HG03342 (cell line): ENCODE results near the gene HOXD10.

ENCODE experiments used
- ATAC-seq: cut with Tn5 transposase; IDR thresholded peaks from one replicate; pipeline ENCODE4 v1.9.1; 2021; ENCODE audit warnings: mild to moderate bottlenecking, moderate library complexity; ENCODE audit not compliant: unreplicated experiment

HOXD10 gene

DNA sequence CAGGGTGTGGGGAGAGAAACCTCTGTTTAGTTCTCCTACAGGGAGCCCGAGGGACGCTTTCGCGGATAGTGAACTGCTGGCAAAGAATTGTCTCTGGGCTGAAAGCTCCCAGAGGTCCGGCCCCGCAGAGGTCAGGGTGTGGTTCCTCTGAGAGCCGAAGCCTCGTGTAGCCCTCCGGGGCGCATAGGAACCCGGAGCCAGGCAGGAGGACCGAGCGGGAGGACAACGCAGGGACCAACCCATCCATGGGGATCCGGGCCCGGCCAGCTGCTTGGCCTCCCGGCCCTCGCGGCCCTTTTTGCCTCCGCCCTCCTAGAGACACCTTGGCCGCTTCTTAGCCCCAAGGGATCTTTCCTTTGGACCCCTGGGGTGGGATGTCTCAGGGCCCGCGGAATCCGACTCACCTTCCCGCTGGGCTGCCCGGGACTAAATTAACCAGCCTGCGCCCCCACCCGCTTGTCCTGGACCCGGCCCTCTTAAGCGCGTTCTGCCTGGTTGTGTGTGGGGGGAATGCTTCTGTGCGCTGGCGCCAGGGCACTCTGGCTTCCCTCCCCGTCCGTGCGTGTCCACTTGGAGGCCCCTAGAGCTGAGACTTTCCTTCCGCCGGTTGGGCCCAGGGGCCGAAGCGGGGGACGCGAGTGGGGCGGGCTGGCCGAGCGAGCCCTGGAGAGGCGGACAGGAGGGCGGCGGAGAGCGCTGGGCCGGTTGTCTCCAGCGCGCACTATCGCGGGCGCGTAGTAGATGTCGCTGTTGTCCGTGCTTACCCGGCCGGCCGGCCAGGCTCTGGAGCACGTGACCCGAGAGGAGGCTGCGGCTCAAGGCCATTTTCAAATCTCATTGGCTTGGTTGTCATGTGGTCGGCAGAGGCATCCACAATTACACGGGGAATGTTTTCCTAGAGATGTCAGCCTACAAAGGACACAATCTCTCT, at the start of gene HOXD10:
Gene HOXD10, plus strand, starts transcription at position 896 of the 931 bp plus-strand sequence. CDS start 56 bp downstream, outside the sequence.
- ATAC-seq = no peak

DNA sequence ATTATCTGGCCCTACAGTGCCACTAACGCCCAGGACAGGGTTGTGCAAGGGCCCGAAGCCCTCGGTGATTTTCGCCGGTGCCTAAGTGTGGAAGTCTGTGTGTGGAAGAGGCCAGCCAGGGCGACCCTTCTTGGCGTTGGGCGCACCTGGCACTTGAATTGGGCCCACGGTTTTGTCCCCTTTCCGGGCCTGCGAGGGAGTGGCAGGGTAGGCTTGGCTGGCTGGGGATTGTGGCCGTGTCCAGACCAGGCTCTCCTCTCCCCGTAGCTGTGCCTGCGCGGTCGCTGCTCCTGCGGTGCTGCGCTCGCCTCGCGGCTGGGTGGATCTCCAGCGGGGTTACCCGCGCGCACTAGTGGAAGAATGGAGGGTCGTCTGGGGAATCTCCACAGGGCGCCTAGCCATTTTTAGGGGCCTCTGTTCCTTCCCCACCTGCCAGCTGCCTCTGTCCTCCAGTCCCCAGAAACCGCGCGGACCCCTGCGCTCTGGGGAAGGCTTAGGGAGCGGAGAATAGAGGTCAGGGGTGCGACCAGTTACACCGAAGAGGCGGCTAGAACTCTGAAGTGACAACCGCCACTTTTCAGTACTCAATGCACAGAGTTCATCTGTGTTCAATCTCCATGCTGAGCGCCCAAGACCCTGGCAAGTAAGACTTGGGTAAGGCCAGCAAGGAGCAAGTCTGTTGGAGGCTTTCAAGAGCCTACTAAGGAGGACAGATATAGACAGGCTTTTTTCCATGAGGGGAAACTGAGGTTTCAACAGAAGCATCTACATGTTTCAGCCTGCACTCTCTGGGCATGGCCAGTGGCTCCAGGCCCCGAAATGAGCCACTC, 48.8 kb upstream of the HOXD10 start:
- ATAC-seq = no peak

DNA sequence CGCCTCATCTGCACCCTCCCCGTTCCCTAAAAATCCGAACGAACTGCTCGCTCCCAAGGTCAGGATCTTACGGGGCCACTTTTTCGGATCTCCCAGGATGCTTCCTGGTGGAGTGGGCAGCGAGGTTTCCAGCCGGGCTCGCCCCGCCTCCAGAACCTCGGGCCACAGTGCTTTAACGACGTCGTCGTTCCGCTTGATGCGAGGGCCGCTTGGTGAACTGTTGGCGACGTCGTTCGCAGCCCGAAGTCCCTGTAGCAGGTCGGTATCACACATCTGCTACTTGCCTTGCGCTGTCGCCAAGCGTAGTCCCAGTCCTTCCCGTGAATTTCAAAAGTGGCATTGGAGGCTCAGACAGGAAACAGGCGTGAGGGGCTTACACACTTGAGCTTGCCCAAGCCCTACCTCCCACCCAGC, 48.2 kb upstream of the HOXD10 start:
- no peak for ATAC-seq

DNA sequence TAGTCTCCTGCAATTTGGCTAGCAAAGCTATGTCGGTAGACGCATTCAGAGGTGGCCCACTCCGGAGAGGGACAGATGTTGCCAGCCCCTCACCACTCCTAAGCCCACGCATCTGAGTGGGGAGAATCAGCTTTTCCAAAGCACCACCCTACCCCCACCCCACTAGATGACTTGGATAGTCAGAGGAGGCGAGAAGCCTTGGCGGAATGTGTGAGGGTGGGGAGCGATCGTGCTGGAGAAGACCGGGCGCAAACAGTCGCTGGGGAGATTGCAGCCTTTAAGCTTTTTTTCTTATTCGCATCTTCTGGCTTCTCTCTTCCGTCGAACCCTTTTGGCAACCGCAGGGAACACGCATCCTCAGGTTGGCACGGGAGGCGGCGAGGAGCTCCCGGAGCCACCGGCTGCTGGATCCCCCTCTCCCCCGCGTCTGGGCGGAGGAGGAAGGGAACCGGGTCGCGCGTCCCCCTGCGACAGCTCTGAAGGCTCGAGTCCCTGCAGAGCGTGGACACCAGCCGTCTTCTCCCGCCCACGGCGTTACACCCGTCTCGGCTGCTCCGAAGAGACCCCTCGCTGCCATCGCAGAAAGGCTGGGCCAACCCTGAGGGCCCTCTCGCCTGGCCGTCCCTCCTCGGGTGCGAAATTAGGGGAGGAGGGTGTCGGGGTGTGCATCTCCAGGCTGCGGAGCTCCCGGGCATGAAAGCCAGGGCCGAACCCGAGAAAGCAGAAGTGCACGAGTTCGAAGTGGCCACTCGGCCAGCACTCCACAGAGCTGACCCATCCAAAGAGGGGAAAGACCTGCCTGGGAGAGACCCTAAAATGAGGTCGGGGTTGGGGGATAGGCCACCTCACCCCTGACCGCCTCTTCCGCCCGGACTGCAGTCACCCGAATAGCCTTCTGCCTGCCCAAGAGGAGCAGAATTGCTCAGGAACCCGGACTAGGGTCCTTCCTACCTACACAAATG, 45.0 kb upstream of the HOXD10 start:
- no peak for ATAC-seq

DNA sequence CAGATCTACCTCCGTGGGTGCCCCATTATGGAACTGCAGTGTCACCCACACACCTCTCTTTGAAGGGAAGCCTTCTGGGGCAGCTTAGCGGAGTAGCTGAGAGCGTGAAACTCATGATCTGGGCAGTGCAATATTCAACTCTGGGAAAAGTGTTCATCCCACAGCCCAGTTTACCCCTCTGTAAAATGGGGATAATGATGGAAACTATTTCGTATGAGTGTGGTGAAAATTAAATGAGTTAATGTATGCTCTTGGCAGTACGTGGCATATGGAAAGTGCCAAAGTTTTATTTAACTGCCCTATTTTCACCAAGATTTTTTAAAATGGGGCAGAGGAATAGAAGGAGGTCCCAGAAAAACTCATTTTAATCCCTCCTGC, 44.3 kb upstream of the HOXD10 start:
- no peak for ATAC-seq

DNA sequence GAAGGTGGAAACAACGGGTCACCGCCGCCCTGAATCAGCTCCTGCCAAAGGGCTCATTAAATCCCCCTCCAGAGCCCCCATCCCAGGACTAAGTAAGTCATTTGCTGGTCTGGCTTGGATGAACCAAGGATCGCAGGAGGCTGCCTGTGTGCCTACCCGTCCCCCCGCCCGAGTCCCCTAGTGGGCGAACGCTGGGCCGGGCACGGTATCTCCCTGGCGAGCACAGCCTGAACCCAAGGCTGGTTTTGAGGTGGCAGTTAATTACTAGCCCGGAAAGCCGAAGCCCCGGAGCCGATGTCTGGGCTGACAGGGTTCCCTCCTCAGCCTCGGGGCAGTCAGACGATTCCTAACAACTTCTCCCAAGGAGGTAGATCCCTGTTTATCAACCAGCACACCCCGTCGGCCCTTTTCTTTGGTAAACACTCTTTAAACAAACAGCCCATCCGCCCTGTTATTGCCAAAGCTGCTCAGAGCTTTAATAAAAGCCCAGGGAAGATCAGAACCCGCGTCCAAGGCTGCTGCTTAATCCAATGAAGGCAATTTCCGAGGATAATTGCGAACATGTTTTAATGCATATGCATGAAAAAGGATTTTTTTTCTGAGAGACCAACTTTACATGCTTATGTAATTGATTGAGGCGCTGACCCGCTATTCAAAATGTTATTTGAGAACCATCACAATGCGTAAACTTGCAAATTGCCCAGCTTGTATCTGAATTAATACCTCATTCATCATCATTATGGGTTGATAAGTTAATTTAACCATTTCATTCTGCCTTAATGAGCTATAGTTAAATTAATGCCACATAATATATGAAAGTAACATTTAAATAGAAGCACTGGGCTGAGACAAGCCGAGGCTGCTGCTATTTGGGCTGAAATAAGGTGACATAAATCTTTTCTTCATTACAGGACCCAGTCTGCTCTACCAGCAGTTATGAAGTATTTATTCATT, 43.4 kb upstream of the HOXD10 start:
- ATAC-seq = no peak

DNA sequence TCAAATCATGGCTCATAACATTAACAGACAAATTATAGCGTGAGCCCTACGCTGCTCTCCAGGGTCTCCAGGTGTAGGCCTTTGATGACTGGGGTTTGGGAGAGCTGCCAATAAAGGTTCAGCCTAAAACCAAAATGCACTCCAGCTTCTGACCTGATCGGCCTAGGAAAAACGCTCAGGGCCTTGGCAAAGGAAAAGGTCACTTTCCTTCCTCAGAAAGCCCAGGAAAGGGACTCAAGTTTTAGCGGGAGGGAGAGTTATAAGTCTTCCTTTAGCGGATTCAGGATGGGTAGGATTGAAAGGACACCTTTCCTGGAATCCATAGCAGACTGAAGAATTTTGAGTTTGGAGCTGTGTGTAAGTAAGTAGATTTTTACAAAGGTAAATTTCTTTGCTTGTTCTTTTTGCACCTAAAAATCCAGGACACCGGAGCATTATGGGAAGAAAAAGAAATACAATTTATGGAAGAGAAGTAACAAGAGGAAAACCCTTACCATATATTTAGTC, 41.6 kb upstream of the HOXD10 start:
- ATAC-seq = no peak

DNA sequence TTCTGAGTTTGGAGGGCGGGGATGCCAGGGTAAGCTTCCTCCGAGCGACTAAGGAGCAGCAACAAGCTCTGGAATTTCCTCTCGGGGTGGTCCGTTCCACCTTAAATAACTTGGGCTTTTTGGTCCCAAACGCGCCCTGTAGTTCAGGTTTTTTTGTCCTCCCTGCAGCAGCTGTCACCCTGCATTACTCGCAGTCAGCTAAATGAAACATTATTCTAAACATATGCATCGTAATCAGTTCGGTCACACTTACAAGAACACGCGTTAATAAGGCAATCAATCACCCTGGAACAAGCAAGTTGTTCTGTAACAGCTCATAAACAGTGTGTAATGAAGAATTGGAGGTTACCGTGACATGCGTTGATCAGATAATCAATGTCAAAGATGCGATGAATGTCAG, 41.1 kb upstream of the HOXD10 start:
- no peak for ATAC-seq

DNA sequence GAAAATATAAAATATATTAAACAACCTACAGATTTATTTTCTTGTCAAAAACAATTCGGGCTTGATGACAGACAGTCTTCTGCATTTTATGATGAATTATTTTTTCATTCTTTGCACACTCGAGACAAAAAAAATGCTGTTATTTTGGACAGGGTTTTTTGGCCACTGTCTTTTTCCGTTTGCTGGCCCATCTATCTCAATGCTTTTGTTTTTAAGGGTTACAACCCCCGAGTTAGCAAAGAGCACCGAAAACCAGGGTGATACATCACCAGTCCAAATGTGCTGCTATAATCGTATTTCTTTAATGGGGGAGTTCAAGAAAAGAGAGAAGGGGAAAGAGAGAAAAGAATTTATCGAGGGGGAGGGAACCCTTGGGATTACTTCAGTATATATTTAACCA, 40.5 kb upstream of the HOXD10 start:
- no peak for ATAC-seq

DNA sequence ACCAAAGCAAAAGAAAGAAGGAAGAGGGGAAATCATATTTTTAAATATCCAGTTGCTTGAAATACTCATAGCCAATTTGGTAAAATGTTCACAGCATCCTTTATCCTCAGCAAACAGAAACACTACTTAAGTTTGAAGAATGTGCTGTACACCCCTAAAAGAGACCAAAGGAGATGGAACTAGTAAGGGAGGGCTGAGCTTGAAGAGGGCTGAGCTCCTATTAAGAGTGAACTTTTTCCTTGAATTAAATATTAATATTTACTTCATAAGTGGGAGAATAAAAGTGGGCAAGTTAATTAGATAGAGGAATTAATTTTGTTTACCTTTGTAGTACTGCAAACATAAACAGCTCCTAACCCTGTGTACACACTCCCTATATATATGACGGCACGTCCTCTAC, 39.8 kb upstream of the HOXD10 start:
- ATAC-seq = no peak

DNA sequence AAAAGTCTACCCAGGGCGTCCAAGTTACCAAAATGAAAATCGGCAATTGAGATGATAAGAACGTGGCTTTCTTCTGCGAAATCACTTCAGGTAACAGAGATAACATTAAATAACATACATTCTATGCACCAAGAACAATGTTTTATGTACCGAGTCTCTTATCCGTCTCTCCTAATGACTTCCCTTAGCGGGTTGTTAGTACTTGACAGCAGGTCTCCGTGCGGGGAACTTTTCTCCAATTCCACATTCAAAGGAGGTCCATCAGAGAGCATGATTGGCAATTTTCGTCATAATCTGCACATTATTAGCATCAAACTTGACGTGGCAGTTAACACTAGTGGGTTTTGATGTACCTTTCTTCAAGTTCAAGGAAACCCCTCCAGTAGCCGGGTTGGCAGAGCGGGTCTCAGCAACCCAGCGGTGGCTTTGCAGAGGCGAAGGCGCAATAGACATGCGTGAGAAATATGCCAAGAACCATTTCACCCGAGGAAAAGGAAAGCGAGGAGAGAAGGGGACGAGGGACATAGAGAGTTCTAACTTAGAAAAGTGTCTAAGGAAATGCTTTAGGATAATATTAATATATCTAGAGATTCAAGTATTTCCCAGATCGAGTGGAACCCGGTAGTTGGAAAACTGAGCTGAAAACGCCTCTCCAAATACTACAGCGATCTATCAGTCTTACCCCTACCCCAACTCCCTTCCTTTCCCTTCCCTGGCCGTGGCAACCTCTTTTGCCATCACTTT, 37.9 kb upstream of the HOXD10 start:
- no peak for ATAC-seq

DNA sequence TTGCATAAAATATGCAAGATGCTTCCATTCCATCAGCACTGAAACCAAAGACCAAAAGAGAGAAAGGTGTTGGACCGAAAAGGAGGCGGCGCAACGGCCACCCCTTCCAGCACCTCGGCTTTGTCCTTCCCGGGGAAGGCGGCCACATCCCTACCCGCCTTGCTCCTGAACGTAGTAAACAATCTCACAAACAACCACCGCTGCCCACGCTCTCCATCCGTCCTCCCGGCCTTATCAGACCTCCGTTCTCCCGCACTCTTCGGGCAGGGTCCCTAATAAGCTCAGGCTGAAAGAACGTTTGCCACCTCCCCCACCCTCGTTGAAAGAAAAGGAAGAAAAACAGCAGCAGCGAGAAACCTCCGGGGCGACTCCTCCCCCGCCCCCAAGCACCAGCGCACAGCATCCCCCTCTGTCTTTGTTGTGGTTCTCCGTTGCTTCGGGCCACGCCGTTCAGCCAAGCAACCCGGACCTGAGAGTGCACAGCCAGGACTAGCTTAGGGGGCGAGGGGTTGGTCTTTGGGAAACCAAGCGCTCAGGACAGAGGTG, 37.2 kb upstream of the HOXD10 start:
- ATAC-seq = no peak

DNA sequence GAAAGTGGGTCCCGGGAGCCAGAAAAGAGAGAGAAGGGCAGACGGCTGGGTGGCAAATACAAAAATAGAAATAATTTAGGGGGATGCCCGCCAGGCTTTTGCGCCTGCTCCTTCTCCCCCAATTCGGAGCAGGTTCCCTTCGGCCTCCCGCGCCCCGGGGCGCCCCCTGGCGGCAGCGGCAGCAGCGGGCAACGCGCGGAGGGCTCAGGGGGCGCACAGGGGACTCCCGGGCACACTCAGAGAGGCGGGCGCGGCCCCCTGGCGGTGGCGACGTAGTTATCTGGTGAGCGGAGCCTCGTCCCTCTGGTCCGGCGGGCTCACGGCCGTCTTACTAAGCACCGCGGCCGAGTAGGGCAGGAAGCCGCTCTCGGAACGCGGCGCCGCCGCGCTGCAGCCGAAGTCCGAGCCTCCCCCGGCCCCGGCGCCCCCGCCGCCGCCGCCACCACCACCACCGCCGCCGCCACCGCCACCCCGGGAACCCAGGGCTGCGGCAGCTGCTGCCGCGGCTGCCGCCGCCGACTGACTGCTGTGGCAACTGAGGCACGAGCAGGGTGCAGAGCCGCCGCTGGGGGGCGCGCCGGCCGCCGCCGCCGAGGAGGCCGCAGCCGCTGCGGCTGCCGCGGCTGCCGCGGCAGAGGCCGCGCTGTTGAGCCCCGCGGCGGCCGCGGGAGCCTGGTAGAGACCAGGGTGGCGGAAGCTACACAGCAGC, 36.6 kb upstream of the HOXD10 start:
- ATAC-seq = no peak

DNA sequence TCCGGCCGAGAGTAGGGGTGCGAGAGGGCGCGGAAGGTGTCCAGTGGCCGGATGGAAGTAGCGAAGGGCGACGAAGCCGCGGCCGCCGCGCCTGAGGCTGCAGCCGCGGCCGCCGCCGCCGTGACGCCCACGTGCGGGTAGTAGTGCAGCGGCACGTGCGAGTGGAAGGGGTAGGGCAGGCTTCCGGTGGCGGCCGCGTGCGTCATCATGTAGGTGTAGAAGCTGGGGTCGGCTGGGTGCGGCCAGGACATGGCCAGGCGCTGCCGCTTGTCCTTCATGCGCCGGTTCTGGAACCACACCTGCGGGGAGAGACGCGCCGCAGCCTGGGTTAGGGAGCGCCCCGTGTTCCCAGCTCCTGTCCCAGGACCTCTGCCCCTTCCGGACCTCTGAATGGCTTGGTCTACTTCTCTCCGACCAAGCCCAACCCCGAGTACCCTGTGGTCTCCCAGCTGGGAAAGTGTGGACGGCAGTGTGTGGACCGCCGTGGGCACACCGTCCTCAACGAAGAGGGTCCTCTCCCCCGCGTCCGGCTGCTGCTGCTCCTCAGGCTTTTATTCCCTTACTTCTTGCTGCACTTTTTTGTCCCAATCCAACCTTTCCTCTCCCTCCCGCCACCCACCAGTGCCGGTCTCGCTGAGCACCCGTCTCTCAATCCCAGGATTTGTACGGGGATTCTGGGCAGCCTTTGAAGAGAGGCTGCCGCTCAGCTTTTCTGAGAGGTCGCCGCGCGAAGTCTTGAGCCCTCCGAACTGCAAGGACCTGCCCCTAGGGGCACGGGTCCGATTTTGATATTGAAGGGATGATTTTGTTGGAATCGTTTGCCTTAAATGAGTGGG, 35.8 kb upstream of the HOXD10 start:
- ATAC-seq = no peak

DNA sequence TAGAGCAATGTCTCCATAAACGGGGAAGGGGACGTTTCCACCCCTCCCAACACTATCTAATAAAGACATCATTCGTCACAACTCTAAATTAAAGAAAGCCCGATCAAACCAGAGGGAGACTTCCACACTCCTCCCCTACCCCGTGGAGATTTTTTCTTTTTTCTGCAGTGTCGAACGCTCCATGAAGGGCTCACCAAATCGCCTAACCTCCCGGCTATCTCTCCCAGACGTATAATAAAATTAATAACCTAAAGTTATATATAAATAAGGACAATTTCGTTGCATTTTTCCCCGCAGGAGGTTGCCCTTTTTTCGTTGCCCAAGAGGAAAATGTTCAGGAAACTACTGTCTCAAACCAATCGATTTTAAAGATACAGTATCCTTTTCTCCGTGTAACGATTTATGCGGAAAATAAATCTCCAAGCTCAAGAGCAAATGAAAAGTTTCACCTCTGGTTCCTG, 35.2 kb upstream of the HOXD10 start:
- no peak for ATAC-seq

DNA sequence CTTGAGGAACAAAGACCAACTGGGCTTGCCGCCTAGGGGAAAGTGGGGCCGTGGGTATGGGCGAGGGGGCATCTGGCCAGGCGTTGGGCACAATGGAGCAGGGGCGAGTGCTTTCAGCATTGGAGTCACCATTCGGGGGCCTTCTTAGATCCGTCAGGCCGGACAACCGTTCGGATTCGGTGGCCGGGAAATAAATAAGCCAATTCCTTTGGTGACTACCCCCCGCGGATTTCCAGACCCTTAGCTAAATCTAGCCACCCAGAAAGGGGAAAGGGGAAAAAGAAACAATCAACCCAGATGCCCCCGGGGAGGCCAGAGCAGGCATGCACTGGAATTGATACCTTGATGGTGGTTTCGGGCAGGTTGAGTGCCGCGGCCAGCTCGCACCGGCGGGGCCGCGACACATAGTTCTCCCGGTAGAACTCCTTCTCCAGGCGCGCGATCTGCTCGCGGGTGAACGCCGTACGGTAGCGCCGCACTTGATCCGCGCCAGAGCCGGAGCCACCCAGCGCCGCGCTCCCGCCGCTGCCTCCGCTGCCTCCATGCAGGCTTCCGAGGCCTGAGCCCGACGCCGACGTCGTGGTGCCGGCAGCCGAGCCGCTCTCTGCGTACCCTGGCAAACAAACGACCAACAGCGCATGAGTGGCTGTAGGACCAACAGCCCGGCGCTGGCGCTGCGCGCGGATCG, 34.6 kb upstream of the HOXD10 start:
- ATAC-seq = no peak
